ENCODE measurements around the gene CNTNAP5. TPM values are rescaled to one million over a fixed set of nuclear protein-coding genes. Genes with fewer than 3 reads are reported as not detected.

CNTNAP5 gene
- total RNA-seq, 1 donor from 2014 or later = not detected

GRCh38 chr2:124586835-124587234 is 561.7 kb downstream of the CNTNAP5 start:
- Histone ChIP-seq H2AFZ (replicated peaks) (no peak overlapping the region), H3K79me2 (ENCODE audit: low read depth) (no peaks in the 10 kb centered on the region), H3K9ac (no peak overlapping the region), H4K20me1 (ENCODE audit: low read depth) (no peaks in the 10 kb centered on the region), H3K9me3 (ENCODE audit: low read depth) (no peaks in the 10 kb centered on the region), H3F3A (ENCODE audit: low read depth) (no peaks in the 10 kb centered on the region), H3K4me3 (no peak overlapping the region), H3K4me1 (no peaks in the 10 kb centered on the region), H3K27me3 (no peaks in the 10 kb centered on the region), H3K36me3 (no peaks in the 10 kb centered on the region), H3K4me2 (no peak overlapping the region), H3K27ac (no peak overlapping the region)
- H3K9me3 Mint-ChIP-seq = no peaks in the 10 kb centered on the region
- H3K27me3 Mint-ChIP-seq (ENCODE audit: insufficient read depth, low read depth) = peaks cover 5% of the 10 kb centered on the region
- H3K4me1 Mint-ChIP-seq = peaks cover 4% of the 10 kb centered on the region
- H3K36me3 Mint-ChIP-seq = no peaks in the 10 kb centered on the region
- TF ChIP-seq EZH2phosphoT487 (IDR thresholded peaks at IDR 0.05) (no peak), EZH2 (IDR thresholded peaks at IDR 0.05) (no peak)
- TF ChIP-seq, protein P1, sequence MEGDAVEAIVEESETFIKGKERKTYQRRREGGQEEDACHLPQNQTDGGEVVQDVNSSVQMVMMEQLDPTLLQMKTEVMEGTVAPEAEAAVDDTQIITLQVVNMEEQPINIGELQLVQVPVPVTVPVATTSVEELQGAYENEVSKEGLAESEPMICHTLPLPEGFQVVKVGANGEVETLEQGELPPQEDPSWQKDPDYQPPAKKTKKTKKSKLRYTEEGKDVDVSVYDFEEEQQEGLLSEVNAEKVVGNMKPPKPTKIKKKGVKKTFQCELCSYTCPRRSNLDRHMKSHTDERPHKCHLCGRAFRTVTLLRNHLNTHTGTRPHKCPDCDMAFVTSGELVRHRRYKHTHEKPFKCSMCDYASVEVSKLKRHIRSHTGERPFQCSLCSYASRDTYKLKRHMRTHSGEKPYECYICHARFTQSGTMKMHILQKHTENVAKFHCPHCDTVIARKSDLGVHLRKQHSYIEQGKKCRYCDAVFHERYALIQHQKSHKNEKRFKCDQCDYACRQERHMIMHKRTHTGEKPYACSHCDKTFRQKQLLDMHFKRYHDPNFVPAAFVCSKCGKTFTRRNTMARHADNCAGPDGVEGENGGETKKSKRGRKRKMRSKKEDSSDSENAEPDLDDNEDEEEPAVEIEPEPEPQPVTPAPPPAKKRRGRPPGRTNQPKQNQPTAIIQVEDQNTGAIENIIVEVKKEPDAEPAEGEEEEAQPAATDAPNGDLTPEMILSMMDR (IDR thresholded peaks at IDR 0.05) = no peak
- H3K4me3 Mint-ChIP-seq = no peak overlapping the region
- no peak overlapping the region for H3K27ac Mint-ChIP-seq
- DNase-seq (ENCODE audit: low spot score) = no peak

- DNase-seq (ENCODE audit: low spot score) = no peak
- H3K4me1 Mint-ChIP-seq = peaks cover 4% of the 10 kb centered on the region
- no peak overlapping the region for H3K4me3 ChIP-seq
- H3K27me3 Mint-ChIP-seq (ENCODE audit: insufficient read depth, low read depth) = peaks cover 3% of the 10 kb centered on the region
- H3K4me1 ChIP-seq = no peaks in the 10 kb centered on the region
- no peaks in the 10 kb centered on the region for H3F3A ChIP-seq (ENCODE audit: low read depth)
- no peak overlapping the region for H3K4me3 Mint-ChIP-seq
- H3K9me3 Mint-ChIP-seq = no peaks in the 10 kb centered on the region
- no peak overlapping the region for H2AFZ ChIP-seq (replicated peaks)
- no peaks in the 10 kb centered on the region for H3K9me3 ChIP-seq (ENCODE audit: low read depth)
- no peak overlapping the region for H3K4me2 ChIP-seq
- no peak overlapping the region for H3K9ac ChIP-seq
- H3K27ac Mint-ChIP-seq = no peak overlapping the region
- H3K27me3 ChIP-seq = no peaks in the 10 kb centered on the region
- H3K36me3 Mint-ChIP-seq = no peaks in the 10 kb centered on the region
- H3K27ac ChIP-seq = no peak overlapping the region
- TF ChIP-seq EZH2 (IDR thresholded peaks at IDR 0.05) = no peak
- TF ChIP-seq, protein P1 (IDR thresholded peaks at IDR 0.05) = no peak
- TF ChIP-seq EZH2phosphoT487 (IDR thresholded peaks at IDR 0.05) = no peak
- no peaks in the 10 kb centered on the region for H3K79me2 ChIP-seq (ENCODE audit: low read depth)
- no peaks in the 10 kb centered on the region for H4K20me1 ChIP-seq (ENCODE audit: low read depth)
- no peaks in the 10 kb centered on the region for H3K36me3 ChIP-seq
Observed at GRCh38 chr2:124589971-124590370, 564.9 kb downstream of the CNTNAP5 start.

- H3K9me3 Mint-ChIP-seq = peaks cover 2% of the 10 kb centered on the region
- Histone ChIP-seq H3K9ac (no peak overlapping the region), H3K27me3 (no peaks in the 10 kb centered on the region), H3K36me3 (no peaks in the 10 kb centered on the region), H3K4me2 (no peak overlapping the region), H2AFZ (replicated peaks) (no peak overlapping the region), H4K20me1 (ENCODE audit: low read depth) (no peaks in the 10 kb centered on the region), H3F3A (ENCODE audit: low read depth) (no peaks in the 10 kb centered on the region), H3K9me3 (ENCODE audit: low read depth) (no peaks in the 10 kb centered on the region), H3K27ac (no peak overlapping the region), H3K4me1 (no peaks in the 10 kb centered on the region), H3K4me3 (no peak overlapping the region), H3K79me2 (ENCODE audit: low read depth) (no peaks in the 10 kb centered on the region)
- no peak for DNase-seq (ENCODE audit: low spot score)
- H3K4me1 Mint-ChIP-seq = no peaks in the 10 kb centered on the region
- no peak overlapping the region for H3K4me3 Mint-ChIP-seq
- no peak overlapping the region for H3K27ac Mint-ChIP-seq
- no peaks in the 10 kb centered on the region for H3K36me3 Mint-ChIP-seq
- TF ChIP-seq EZH2phosphoT487 (IDR thresholded peaks at IDR 0.05) = no peak
- TF ChIP-seq, protein P1 (IDR thresholded peaks at IDR 0.05) = no peak
- TF ChIP-seq EZH2 (IDR thresholded peaks at IDR 0.05) = no peak
- H3K27me3 Mint-ChIP-seq (ENCODE audit: insufficient read depth, low read depth) = no peaks in the 10 kb centered on the region
Observed at GRCh38 chr2:124602759-124603158, 577.7 kb downstream of the CNTNAP5 start.
